Measurements from ENCODE around the gene WDR46. TPM values are rescaled to one million over a fixed set of nuclear protein-coding genes. Genes with fewer than 3 reads are reported as not detected.

The WDR46 gene
- total and polyA plus RNA-seq, 2 of the 13 experiments (the other 11 are each of a cell fraction or from before 2014, with no cell fraction given) = 47.4 to 105 TPM

DNA sequence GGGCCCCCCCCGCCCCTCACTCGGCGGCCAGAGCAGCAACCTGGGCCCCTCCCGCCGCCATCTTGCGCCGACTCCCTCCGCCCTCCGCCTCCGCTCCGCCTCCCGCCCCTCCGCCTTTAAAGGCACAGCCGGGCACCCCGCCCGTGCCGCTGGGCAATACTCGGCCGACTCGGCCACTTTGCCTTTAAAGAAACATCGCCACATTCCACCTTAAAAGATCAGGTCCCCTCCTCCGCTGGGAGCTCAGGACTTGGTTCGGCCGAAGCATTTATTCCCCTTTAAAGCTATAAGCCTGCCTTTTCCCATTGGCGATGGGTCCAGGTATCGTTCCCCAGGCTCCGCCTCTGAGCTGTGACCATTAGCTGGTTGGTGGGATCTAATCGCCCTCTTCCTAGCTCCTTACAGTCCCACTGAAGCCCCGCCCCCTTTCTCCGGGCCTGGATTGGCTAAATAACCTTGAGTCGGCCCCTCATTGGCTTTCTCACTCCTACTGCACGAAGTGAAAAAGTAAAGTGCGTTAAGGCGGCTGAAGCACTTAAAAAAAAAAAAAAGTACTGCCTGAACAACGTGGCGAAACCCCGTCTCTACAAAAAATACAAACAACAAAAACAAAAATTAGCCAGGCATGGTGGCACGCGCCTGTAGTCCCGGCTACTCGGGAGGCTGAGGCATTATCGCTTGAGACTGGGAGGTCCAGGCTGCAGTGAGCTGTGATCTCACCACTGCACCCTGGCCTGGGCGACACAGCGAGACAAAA lies 28.8 kb upstream of the WDR46 start, which contains the start of gene ZBTB22 (continued):
- TF ChIP-seq, protein P1, sequence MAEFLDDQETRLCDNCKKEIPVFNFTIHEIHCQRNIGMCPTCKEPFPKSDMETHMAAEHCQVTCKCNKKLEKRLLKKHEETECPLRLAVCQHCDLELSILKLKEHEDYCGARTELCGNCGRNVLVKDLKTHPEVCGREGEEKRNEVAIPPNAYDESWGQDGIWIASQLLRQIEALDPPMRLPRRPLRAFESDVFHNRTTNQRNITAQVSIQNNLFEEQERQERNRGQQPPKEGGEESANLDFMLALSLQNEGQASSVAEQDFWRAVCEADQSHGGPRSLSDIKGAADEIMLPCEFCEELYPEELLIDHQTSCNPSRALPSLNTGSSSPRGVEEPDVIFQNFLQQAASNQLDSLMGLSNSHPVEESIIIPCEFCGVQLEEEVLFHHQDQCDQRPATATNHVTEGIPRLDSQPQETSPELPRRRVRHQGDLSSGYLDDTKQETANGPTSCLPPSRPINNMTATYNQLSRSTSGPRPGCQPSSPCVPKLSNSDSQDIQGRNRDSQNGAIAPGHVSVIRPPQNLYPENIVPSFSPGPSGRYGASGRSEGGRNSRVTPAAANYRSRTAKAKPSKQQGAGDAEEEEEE (CRISPR knock-in tag; IDR thresholded peaks at IDR 0.05; ENCODE audit: borderline replicate concordance) = no peak
- TF ChIP-seq ZNF292 (CRISPR knock-in tag; IDR thresholded peaks at IDR 0.05; ENCODE audit: borderline replicate concordance, low read depth) (0 out of 2 replicates have a peak, but pooled peaks have one; percentile 14), MED8 (CRISPR knock-in tag; IDR thresholded peaks at IDR 0.05; ENCODE audit: insufficient replicate concordance) (no peak), SP4 (CRISPR knock-in tag; IDR thresholded peaks at IDR 0.05) (peak; percentile 74), NR2C2 (CRISPR knock-in tag; IDR thresholded peaks at IDR 0.05; ENCODE audit: borderline replicate concordance) (0 out of 2 replicates have a peak, but pooled peaks have one; percentile 26)
- TF ChIP-seq, protein P2, sequence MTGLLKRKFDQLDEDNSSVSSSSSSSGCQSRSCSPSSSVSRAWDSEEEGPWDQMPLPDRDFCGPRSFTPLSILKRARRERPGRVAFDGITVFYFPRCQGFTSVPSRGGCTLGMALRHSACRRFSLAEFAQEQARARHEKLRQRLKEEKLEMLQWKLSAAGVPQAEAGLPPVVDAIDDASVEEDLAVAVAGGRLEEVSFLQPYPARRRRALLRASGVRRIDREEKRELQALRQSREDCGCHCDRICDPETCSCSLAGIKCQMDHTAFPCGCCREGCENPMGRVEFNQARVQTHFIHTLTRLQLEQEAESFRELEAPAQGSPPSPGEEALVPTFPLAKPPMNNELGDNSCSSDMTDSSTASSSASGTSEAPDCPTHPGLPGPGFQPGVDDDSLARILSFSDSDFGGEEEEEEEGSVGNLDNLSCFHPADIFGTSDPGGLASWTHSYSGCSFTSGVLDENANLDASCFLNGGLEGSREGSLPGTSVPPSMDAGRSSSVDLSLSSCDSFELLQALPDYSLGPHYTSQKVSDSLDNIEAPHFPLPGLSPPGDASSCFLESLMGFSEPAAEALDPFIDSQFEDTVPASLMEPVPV (CRISPR knock-in tag; IDR thresholded peaks at IDR 0.05) = no peak
- TF ChIP-seq, protein P3, sequence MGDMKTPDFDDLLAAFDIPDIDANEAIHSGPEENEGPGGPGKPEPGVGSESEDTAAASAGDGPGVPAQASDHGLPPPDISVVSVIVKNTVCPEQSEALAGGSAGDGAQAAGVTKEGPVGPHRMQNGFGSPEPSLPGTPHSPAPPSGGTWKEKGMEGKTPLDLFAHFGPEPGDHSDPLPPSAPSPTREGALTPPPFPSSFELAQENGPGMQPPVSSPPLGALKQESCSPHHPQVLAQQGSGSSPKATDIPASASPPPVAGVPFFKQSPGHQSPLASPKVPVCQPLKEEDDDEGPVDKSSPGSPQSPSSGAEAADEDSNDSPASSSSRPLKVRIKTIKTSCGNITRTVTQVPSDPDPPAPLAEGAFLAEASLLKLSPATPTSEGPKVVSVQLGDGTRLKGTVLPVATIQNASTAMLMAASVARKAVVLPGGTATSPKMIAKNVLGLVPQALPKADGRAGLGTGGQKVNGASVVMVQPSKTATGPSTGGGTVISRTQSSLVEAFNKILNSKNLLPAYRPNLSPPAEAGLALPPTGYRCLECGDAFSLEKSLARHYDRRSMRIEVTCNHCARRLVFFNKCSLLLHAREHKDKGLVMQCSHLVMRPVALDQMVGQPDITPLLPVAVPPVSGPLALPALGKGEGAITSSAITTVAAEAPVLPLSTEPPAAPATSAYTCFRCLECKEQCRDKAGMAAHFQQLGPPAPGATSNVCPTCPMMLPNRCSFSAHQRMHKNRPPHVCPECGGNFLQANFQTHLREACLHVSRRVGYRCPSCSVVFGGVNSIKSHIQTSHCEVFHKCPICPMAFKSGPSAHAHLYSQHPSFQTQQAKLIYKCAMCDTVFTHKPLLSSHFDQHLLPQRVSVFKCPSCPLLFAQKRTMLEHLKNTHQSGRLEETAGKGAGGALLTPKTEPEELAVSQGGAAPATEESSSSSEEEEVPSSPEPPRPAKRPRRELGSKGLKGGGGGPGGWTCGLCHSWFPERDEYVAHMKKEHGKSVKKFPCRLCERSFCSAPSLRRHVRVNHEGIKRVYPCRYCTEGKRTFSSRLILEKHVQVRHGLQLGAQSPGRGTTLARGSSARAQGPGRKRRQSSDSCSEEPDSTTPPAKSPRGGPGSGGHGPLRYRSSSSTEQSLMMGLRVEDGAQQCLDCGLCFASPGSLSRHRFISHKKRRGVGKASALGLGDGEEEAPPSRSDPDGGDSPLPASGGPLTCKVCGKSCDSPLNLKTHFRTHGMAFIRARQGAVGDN (CRISPR knock-in tag; IDR thresholded peaks at IDR 0.05) = peak; percentile 62
- TF ChIP-seq, protein P4, sequence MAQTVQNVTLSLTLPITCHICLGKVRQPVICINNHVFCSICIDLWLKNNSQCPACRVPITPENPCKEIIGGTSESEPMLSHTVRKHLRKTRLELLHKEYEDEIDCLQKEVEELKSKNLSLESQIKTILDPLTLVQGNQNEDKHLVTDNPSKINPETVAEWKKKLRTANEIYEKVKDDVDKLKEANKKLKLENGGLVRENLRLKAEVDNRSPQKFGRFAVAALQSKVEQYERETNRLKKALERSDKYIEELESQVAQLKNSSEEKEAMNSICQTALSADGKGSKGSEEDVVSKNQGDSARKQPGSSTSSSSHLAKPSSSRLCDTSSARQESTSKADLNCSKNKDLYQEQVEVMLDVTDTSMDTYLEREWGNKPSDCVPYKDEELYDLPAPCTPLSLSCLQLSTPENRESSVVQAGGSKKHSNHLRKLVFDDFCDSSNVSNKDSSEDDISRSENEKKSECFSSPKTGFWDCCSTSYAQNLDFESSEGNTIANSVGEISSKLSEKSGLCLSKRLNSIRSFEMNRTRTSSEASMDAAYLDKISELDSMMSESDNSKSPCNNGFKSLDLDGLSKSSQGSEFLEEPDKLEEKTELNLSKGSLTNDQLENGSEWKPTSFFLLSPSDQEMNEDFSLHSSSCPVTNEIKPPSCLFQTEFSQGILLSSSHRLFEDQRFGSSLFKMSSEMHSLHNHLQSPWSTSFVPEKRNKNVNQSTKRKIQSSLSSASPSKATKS (CRISPR knock-in tag; IDR thresholded peaks at IDR 0.05) = no peak
- TF ChIP-seq, protein P5, sequence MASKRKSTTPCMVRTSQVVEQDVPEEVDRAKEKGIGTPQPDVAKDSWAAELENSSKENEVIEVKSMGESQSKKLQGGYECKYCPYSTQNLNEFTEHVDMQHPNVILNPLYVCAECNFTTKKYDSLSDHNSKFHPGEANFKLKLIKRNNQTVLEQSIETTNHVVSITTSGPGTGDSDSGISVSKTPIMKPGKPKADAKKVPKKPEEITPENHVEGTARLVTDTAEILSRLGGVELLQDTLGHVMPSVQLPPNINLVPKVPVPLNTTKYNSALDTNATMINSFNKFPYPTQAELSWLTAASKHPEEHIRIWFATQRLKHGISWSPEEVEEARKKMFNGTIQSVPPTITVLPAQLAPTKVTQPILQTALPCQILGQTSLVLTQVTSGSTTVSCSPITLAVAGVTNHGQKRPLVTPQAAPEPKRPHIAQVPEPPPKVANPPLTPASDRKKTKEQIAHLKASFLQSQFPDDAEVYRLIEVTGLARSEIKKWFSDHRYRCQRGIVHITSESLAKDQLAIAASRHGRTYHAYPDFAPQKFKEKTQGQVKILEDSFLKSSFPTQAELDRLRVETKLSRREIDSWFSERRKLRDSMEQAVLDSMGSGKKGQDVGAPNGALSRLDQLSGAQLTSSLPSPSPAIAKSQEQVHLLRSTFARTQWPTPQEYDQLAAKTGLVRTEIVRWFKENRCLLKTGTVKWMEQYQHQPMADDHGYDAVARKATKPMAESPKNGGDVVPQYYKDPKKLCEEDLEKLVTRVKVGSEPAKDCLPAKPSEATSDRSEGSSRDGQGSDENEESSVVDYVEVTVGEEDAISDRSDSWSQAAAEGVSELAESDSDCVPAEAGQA (IDR thresholded peaks at IDR 0.05; ENCODE audit: low read depth) = peak; percentile 49; the same call in 1 of the 2 replicates
- TF ChIP-seq, protein P5 (CRISPR knock-in tag; IDR thresholded peaks at IDR 0.05; ENCODE audit: borderline replicate concordance) = no peak
